Stomach (tissue), 4 donors: Measurements from ENCODE around the gene NAV1.

Source experiments
- CTCF ChIP-seq, 7 experiments: fragments of 450-650 bp in 4 of 7; fragments of 200-600 bp in 3 of 7; sonication (generic) in 3 of 7; IDR thresholded peaks; one replicate each; pipeline ENCODE4 v1.5.1; 2016 to 2019; ENCODE audit warnings: antibody characterized with exemption in 7 of 7, control low read depth in 2 of 7, mild to moderate bottlenecking in 1 of 7
- EP300 ChIP-seq: sonication (generic); formaldehyde crosslinking; IDR thresholded peaks from one replicate; pipeline ENCODE4 v1.6.1; 2017; ENCODE audit warnings: antibody characterized with exemption
- POLR2A ChIP-seq, 4 donors: fragments of 450-650 bp; IDR thresholded peaks; one replicate each; pipeline ENCODE4 v1.6.1; 2016; ENCODE audit warnings: antibody characterized with exemption in 4 of 4, control low read depth in 2 of 4, mild to moderate bottlenecking in 1 of 4, moderate library complexity in 1 of 4

GRCh38 chr1:201552941-201553351 lies 14.0 kb downstream of the NAV1 start:
- TF ChIP-seq POLR2A (IDR thresholded peaks at IDR 0.05) (no peak), CTCF (IDR thresholded peaks at IDR 0.05) (no peak), EP300 (no peak)
